ENCODE data around the gene PRX.
A peak's percentile ranks its signal among the peaks of the same experiment; 100 is the strongest.

Gene PRX

GRCh38 chr19:40366697-40367561 lies 46.2 kb downstream of the PRX start:
- Mint-ChIP-seq H3K9me3 (no peaks in the 10 kb centered on the region), H3K27me3 (ENCODE audit: low read depth) (no peaks in the 10 kb centered on the region), H3K4me3 (peak overlapping the region; percentile 83 to 89 (median 88)), H3K36me3 (ENCODE audit: low read depth) (peaks cover 27% of the 10 kb centered on the region), H3K4me1 (peaks cover 42% of the 10 kb centered on the region), H3K27ac (peak overlapping the region; percentile 79 to 93 (median 81))
- peak; percentile 7 to 32 (median 24) for TF ChIP-seq CTCF (IDR thresholded peaks at IDR 0.05; ENCODE audit: unreplicated experiment in 3 of 3)

GRCh38 chr19:40365613-40366401 lies 47.4 kb downstream of the PRX start:
- Mint-ChIP-seq H3K27me3 (ENCODE audit: low read depth) (no peaks in the 10 kb centered on the region), H3K4me1 (peaks cover 41% of the 10 kb centered on the region), H3K27ac (peak overlapping the region; percentile 81 to 93 (median 87)), H3K9me3 (no peaks in the 10 kb centered on the region), H3K36me3 (ENCODE audit: low read depth) (peaks cover 17% of the 10 kb centered on the region), H3K4me3 (peak overlapping the region; percentile 83 to 89 (median 88))
- no peak for TF ChIP-seq CTCF (IDR thresholded peaks at IDR 0.05; ENCODE audit: unreplicated experiment in 3 of 3)

- H3K27ac Mint-ChIP-seq: peak overlapping the region; percentile 81 to 93 (median 87)
- H3K4me1 Mint-ChIP-seq: peaks cover 36% of the 10 kb centered on the region
- TF ChIP-seq CTCF (IDR thresholded peaks at IDR 0.05; ENCODE audit: unreplicated experiment in 3 of 3): no peak
- H3K4me3 Mint-ChIP-seq: peak overlapping the region; percentile 83 to 89 (median 88)
- H3K9me3 Mint-ChIP-seq: no peaks in the 10 kb centered on the region
- no peaks in the 10 kb centered on the region for H3K27me3 Mint-ChIP-seq (ENCODE audit: low read depth)
- H3K36me3 Mint-ChIP-seq (ENCODE audit: low read depth): peaks cover 9% of the 10 kb centered on the region
Observed at GRCh38 chr19:40365010-40365409, 48.2 kb downstream of the PRX start.

- H3K4me1 Mint-ChIP-seq: peaks cover 33% of the 10 kb centered on the region
- no peaks in the 10 kb centered on the region for H3K9me3 Mint-ChIP-seq
- H3K4me3 Mint-ChIP-seq: peak overlapping the region in 1 of 3 experiments; percentile 44
- H3K27ac Mint-ChIP-seq: peak overlapping the region; percentile 28 to 64 (median 51)
- TF ChIP-seq CTCF (IDR thresholded peaks at IDR 0.05; ENCODE audit: unreplicated experiment in 3 of 3): no peak
- peaks cover 8% of the 10 kb centered on the region for H3K36me3 Mint-ChIP-seq (ENCODE audit: low read depth)
- no peaks in the 10 kb centered on the region for H3K27me3 Mint-ChIP-seq (ENCODE audit: low read depth)
Observed at GRCh38 chr19:40363069-40363468, 50.1 kb downstream of the PRX start.

- peaks cover 30% of the 10 kb centered on the region for H3K4me1 Mint-ChIP-seq
Observed at GRCh38 chr19:40362160-40362559, 51.0 kb downstream of the PRX start.

More at GRCh38 chr19:40362160-40362559, 51.0 kb downstream of the PRX start:
- H3K36me3 Mint-ChIP-seq (ENCODE audit: low read depth): peaks cover 7% of the 10 kb centered on the region
- no peaks in the 10 kb centered on the region for H3K27me3 Mint-ChIP-seq (ENCODE audit: low read depth)
- no peaks in the 10 kb centered on the region for H3K9me3 Mint-ChIP-seq
- no peak for TF ChIP-seq CTCF (IDR thresholded peaks at IDR 0.05; ENCODE audit: unreplicated experiment in 3 of 3)
- H3K27ac Mint-ChIP-seq: peak overlapping the region in 1 of 3 experiments; percentile 77
- no peak overlapping the region for H3K4me3 Mint-ChIP-seq

Data from nephron (organoid).